Activated T-helper 9 cell treated with anti-CD3 and anti-CD28 coated beads, Interleukin-2, amount 50 U/mL, for 16 hours (primary cell): ENCODE measurements around the gene MARCHF4.

Experiments
- DNase-seq: peaks from one replicate; pipeline ENCODE4 v3.0.0-alpha.2; 2020; ENCODE audit warnings: low read depth

Gene MARCHF4

DNA sequence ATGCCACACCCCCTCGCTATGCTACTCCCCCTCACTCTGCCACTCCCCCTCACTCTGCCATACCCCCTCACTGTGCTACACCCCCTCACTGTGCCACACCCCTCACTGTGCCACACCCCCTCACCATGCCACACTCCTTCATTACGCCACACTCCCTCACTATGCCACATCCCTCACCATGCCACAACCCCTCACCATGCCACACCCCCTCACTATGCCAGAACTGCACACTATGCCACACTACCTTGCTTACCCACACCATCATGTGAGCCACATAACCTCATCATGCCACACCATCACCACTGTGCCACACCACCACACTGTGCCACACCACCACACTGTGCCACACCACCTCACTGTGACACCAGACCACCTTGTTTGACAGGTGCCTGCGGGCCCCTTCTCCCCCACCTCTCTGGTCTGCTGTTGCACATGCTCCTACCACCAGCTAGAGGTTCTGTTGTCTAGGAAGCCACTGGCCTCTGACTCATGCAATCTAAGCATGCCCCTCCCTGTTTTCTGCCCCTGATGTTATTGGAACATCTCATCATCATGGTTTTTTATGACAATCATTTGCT lies 22.0 kb downstream of the MARCHF4 start:
- no peak for DNase-seq

DNA sequence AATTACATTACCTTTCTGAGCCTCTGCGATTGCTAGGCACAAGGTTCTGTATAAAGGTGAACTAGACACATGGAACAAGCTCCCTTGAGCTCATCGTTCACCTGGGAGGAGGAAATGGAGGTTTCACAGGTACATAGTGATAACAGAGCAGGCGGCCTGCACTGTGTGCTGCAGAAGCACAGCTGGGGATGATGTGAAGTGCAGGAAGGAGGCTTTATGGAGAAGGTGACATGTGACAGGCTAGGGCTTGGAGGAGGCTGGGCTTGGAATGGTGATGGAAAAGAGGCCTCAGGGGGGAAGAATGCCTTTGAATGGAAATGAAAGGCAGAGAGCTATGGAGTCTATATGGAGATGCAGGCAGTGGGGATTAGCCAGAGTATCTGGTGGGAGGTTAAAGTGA lies 22.9 kb downstream of the MARCHF4 start:
- no peak for DNase-seq

DNA sequence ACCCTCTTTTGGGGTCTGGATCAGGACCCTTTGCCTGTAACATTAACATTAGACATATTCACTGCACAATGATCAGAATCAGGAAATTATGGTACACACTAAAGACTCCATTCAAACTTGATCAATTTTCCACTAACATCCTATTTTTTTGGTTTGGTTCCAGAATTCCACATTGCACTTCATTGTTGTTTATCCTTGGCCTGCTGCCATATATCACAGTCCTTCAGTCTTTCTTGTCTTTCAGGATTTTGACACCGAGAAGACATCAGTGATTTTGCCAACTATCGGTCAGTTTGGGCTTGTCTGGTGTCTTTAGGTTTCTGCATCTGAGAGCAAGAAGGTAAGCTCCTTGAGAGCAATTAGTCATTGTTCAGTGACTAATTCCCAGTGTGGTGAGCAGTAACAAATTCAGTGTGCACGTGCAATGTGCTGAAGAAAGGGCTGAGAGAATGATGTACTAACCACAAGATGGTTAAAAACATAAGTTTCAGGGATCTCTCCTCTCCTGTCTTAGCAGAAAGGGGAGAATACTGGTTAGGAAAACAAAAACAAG lies 23.5 kb downstream of the MARCHF4 start:
- DNase-seq: no peak

DNA sequence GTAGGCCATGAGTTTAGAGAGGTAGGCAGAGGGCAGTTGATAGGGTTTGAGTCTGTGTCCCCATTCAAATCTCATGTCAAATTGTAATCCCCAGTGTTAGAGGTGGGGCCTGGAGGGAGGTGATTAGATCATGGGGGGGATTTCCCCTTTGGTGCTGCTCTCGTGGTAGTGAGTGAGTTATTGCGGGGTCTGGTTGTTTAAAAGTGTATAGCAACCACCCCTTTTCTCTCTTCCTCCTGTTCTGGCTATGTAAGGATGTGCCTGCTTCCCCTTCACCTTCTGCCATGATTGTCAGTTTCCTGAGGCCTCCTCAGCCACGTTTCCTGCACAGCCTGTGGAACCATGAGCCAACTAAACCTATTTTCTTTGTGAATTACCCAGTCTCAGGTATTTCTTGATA lies 25.5 kb downstream of the MARCHF4 start:
- DNase-seq: no peak

DNA sequence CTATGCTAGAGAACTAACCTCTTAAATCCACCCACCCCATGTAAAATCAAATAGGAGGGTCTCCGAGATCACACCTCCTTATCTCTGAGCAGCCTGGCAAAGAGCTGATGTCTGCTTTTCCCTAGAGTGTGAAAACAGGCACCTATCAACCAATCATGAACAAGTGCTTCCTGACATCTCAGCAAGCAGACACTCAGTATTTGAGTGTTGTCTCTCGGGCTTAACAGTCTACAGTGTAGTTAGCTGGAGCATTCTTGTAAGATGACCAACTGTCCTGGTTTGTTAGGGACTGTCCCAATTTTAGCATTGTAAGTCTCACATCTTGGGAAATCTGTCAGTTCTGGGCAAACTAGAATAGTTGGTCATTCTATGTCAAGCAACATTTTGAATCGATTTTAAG lies 26.4 kb downstream of the MARCHF4 start:
- DNase-seq: no peak

DNA sequence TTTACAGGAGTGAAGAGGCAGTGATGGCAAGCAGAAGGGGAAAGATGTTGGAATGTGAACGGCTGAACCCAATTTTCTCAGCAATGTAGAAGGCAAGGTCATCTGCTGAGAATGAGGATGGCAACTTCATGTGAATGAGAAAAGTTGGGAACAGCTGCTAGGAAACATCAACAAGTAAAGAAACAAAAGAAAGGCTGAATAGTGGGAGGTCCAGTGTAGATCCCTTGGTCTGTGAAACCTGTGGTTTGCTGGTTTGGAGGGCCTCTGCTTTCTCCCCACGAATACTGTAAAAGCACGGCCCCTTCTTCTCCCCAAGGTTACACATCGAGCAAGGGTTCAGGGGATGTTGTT lies 27.4 kb downstream of the MARCHF4 start:
- no peak for DNase-seq

DNA sequence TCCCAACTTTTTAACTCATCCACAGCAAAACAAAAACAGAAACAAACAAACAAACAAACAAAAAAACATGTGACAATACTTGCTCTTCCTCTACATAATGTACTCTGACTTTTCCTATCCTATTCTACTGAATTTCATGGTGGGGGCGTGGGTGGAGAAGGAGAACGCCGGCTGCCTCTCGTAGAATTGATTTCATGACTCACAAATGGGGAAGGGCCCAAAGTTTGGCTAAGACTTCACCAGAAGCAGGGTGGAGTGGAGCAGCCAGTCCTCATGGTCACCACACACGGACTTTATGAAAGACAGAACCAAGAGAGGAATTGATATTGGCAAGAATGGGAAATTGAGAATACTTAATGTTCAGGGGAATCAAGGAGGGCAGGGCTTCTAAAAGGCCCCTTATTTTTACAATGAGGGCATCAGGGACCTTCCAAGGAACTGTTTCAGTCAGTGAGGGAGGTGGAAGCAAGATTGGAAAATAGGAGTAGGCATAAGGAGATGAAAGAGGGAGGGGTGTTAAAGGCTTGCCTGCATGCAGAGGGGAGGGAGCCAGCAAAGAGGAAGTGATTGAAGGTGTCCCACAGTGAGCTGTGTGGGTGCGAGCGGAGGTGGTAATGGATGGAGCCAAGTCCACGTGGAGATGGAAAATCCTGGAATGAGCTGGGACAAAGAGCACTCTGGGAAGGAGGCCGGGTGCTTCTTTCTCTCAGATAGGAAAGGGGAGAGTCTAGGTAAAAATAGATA lies 27.9 kb downstream of the MARCHF4 start:
- no peak for DNase-seq

DNA sequence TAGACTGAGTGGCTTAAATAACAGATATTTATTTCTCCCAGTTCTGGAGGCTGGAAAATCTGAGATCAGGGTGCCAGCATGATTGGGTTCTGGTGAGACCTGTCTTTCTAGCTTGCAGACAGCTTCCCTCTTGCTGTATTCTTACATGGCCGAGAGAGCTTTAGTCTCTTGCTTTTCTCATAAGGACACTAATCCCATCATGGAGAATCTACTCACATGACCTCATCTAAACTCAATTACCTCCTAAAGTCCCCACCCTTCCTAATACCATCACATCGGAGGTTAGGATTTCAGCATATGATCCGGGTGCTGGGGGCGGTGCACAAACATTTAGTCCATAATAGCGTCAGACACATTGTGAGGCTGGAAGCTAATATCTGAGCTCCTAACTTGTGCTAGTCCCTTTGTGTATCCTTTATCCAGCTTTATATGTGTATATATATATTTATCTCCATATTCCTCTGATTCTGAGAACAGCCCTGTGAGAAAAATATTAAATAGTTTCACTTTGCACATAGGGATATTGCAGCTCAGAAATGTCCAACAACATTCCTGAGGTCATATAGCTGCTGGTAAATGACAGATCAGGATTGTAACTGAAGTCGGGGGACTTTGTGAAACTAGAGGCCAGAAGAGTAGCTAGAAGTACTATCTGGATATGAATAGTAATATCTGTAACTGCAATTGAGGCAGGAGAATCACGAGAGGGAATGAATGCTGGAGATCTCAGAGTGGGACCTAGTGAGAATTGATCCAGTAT lies 28.9 kb downstream of the MARCHF4 start:
- DNase-seq: no peak

DNA sequence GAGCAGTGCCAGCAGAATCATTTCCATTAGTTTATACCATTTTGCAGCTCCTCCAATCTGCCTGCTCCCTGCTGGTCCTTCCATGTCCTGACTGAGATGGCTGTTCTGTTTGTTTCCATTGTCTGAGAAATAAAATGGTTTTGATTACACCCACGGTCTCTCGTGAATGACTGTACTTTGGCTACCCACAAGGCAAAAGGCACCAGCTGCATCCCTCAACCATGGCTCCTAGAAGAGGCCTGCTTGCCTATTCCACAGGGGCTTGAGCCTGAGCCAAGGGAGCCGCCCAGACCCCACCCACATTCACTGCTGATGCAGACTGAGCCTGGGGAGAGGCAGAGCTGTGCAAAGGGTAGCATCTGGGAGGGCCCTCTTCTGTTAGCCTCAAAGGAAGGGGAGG lies 31.2 kb downstream of the MARCHF4 start:
- DNase-seq: no peak

DNA sequence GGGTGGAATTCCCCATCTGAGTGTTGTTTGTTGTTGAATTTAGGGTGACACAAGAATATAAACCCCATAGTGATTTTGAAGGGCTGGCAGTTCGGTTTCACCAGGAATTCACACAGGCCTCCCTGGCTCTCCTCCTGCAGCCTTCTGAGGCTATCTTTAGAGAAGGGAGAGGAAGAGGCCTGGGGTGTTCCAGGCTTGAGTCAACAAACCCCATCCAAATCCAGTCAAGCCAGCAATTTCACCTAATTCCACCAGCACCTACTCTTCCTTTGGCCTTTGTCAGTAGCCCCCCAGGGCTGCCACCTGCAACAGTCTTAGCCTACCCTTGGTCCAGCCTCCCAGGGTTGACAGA lies 32.0 kb downstream of the MARCHF4 start:
- no peak for DNase-seq

DNA sequence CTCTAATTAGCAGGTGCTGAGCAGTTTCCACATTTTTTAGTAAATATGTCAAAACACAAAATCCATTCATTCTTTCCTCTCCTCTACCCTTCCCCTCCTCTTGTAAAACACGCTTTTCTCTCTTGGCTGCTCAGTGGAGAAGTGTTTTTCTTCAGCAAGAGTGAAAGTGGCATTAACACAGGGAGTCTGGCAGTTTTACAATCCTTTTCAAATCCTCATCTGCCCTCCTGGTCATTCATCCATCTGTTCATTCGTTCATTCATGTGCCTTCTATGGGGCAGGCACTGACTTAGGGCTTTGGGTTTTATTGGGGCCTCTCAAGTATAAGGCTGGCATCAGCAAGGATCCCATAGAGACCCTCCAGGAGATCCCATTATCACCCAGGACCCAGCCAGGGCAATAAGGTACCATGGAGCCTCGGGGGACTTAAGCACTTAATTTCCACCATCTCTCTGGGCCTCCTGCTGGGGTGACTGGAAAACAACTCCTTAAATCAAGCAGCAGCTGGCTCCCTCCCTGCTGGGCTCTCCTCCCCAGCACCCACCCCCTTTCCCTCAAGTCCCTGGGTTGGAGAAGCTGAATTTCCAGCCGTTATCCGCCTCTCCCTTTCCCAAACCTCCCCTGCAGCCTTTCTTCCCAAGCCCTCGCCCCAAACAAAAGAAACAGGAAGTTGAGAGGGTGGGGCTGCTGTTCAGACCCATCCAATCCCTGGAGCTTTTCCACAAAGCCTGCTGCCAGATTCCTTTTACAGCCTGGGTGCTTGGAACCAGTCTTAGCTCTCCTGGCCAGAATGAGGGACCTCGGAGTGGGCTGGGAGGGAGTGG lies 32.6 kb downstream of the MARCHF4 start:
- no peak for DNase-seq

DNA sequence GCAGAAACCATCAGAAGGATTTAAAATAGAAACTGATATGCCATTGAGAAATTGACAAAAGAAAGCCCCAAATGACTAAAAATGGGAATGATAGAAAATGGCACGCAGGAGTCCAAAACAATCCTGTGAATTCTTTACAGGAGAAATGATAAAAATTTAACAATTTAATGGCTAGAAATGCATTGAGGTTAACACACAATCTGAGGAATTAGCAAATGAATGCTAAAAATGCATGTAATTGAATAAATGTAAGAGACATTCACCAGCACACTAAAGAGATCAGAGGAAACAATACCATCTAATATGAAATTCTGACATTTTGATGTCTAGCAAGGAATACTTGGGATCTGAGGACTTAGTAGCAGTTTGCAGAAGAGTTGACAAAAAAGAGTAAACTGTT lies 37.0 kb downstream of the MARCHF4 start:
- no peak for DNase-seq

DNA sequence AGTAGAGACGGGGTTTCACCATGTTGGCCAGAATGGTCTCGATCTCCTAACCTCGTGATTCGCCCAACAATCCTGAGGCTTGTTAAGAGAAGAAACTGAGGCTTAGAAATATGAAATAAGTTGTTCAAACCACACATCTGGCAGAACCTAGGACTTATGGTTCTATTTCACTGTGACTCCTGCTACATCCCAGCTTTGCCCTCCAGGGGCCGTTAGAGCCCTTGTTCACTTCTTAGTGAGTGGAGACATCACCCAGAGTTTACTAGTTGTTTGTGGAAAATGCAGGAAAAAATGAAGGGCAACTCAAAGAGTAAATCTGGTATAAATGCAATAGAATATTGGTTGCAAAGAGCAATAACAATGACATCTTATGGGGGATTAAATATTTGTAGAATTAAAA lies 43.9 kb downstream of the MARCHF4 start:
- DNase-seq: no peak

DNA sequence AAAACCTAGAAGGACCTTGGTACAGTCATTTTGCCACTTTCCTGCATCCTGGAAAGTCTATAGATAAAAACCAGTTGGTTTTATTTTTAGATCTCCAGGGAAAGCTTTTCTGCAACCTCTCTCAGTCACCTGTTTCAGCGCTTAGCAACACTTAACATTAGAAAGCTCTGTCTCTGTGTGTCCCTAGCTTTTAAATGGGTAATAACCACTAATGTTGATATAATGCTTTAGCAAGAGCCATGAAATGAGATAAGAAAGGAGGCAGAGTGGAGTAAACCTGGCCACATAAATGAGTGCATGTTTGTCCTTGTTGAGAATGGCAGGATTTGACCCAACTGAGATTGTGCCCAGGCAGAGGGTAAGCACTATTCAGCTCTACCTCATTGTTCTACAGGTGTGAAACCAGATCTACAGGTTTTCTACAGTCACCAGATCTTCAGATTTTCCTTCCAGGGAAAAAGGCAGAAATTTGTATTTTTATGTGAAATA lies 44.8 kb downstream of the MARCHF4 start:
- DNase-seq: no peak
